SU-DHL-6 (cell line): ENCODE measurements around the gene COL6A2.

Experiments
- H2AFZ ChIP-seq: fragments of 200-600 bp; sonication (generic); 2 replicates; pipeline ENCODE4 v1.6.1; 2014; ENCODE audit warnings: low read depth, mild to moderate bottlenecking, moderate library complexity, mixed read lengths, antibody characterized with exemption, low read length; ENCODE audit not compliant: severe bottlenecking
- H3F3A ChIP-seq: fragments of 200-600 bp; shearing (Covaris generic); 2 replicates; pipeline ENCODE4 v1.6.0; 2016; ENCODE audit warnings: antibody characterized with exemption, mild to moderate bottlenecking; ENCODE audit not compliant: insufficient read depth
- H3K27ac ChIP-seq: fragments of 200-600 bp; sonication (generic); 2 replicates; pipeline ENCODE4 v1.5.1; 2016; ENCODE audit warnings: low read depth, mild to moderate bottlenecking, low read length, moderate library complexity, mixed read lengths
- H3K27me3 ChIP-seq: fragments of 200-600 bp; sonication (generic), shearing (Covaris generic); 2 replicates; pipeline ENCODE4 v1.6.0; 2014; ENCODE audit warnings: mild to moderate bottlenecking, low read length
- H3K36me3 ChIP-seq: fragments of 200-600 bp; sonication (generic); 2 replicates; pipeline ENCODE4 v1.6.1; 2014; ENCODE audit warnings: mild to moderate bottlenecking, low read length, mixed read lengths
- H3K4me2 ChIP-seq: fragments of 300-600, 200-600 bp; shearing (Covaris generic), sonication (generic); 2 replicates; pipeline ENCODE4 v1.6.0; 2014; ENCODE audit warnings: low read length, low read depth, mild to moderate bottlenecking; ENCODE audit not compliant: poor library complexity, severe bottlenecking
- H3K4me3 ChIP-seq: fragments of 200-600 bp; sonication (generic); 2 replicates; pipeline ENCODE4 v1.5.1; 2014; ENCODE audit warnings: antibody characterized with exemption, low read length, mild to moderate bottlenecking, mixed read lengths; ENCODE audit not compliant: insufficient read depth, poor library complexity, severe bottlenecking
- H3K79me2 ChIP-seq: fragments of 200-600 bp; sonication (generic); 2 replicates; pipeline ENCODE4 v1.6.1; 2014; ENCODE audit warnings: mild to moderate bottlenecking, low read length, moderate library complexity; ENCODE audit not compliant: insufficient read depth
- H3K9ac ChIP-seq: fragments of 200-600 bp; sonication (generic); 2 replicates; pipeline ENCODE4 v1.7.0; 2014; ENCODE audit warnings: mild to moderate bottlenecking, low read length
- H3K9me2 ChIP-seq: fragments of 200-600 bp; sonication (generic); replicated peaks from 2 replicates; pipeline ENCODE4 v1.6.1; 2014; ENCODE audit warnings: low read length; ENCODE audit not compliant: insufficient read depth
- H3K9me3 ChIP-seq: fragments of 200-600 bp; sonication (generic); 2 replicates; pipeline ENCODE4 v1.6.1; 2014; ENCODE audit warnings: low read length, mixed read lengths; ENCODE audit not compliant: insufficient read depth
- H4K20me1 ChIP-seq: fragments of 200-600 bp; sonication (generic); 2 replicates; pipeline ENCODE4 v1.6.1; 2014; ENCODE audit warnings: low read depth, mild to moderate bottlenecking, antibody characterized with exemption, low read length, moderate library complexity, mixed read lengths
- EZH2phosphoT487 ChIP-seq: fragments of 200-600 bp; sonication (generic), shearing (Covaris generic); conservative IDR thresholded peaks from 2 replicates; pipeline ENCODE4 v1.6.1; 2018; ENCODE audit warnings: mild to moderate bottlenecking, antibody characterized with exemption, low read length, moderate library complexity, mixed read lengths
- TF ChIP-seq, protein P1 (sequence below): fragments of 200-600 bp; sonication (generic); IDR thresholded peaks from one replicate; pipeline ENCODE4 v1.5.1; 2017; ENCODE audit warnings: antibody characterized with exemption, mild to moderate bottlenecking, low read length, moderate library complexity; ENCODE audit not compliant: insufficient read depth, poor library complexity, severe bottlenecking

COL6A2 gene

DNA sequence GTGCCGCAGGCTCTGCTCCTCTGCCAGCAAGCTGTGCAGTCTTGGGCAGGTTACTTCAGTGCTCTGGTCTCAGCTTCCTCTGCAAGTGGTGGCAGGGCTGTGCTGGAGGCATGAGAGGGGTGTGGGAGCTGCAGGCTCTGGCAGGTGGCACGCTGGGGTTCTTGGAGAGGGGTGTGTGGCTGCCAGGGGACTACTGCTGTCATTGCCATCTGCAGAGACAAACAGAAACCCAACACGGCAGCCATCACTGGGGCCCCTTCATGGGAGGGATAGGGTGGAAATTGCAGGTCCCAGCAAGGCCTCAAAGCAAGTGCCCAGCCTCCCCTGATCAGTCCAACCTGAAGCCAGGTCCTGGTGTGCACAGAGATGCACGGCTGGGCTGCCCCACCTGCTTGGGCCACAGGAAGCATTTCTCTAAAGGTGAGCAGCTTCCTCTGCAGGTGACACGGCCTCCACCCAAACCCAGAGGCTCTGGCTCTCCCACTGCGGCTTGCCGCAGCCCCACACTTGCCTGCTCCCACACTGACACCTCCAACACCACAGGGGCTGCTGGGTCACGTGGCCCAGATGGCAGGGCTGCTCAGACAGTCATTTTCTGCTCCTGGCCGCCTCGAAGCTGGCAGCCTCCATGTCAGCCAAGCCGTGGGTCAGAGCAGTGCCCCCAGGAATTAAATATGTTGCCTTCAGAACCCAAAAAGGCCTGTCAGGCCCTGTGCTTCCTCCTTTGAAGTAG, 4.1 kb upstream of the COL6A2 start:
- no peak overlapping the region for H3K4me2 ChIP-seq
- H4K20me1 ChIP-seq = no peaks in the 10 kb centered on the region
- H3K9me3 ChIP-seq = no peaks in the 10 kb centered on the region
- no peaks in the 10 kb centered on the region for H3K36me3 ChIP-seq
- no peaks in the 10 kb centered on the region for H3K79me2 ChIP-seq
- H3K27me3 ChIP-seq = no peaks in the 10 kb centered on the region
- H3K9ac ChIP-seq = no peak overlapping the region
- H3K9me2 ChIP-seq = no peaks in the 10 kb centered on the region
- H3K27ac ChIP-seq = no peak overlapping the region
- no peak for TF ChIP-seq EZH2phosphoT487
- TF ChIP-seq, protein P1, sequence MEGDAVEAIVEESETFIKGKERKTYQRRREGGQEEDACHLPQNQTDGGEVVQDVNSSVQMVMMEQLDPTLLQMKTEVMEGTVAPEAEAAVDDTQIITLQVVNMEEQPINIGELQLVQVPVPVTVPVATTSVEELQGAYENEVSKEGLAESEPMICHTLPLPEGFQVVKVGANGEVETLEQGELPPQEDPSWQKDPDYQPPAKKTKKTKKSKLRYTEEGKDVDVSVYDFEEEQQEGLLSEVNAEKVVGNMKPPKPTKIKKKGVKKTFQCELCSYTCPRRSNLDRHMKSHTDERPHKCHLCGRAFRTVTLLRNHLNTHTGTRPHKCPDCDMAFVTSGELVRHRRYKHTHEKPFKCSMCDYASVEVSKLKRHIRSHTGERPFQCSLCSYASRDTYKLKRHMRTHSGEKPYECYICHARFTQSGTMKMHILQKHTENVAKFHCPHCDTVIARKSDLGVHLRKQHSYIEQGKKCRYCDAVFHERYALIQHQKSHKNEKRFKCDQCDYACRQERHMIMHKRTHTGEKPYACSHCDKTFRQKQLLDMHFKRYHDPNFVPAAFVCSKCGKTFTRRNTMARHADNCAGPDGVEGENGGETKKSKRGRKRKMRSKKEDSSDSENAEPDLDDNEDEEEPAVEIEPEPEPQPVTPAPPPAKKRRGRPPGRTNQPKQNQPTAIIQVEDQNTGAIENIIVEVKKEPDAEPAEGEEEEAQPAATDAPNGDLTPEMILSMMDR = no peak
- no peak overlapping the region for H2AFZ ChIP-seq
- no peaks in the 10 kb centered on the region for H3F3A ChIP-seq
- H3K4me3 ChIP-seq = no peak overlapping the region

DNA sequence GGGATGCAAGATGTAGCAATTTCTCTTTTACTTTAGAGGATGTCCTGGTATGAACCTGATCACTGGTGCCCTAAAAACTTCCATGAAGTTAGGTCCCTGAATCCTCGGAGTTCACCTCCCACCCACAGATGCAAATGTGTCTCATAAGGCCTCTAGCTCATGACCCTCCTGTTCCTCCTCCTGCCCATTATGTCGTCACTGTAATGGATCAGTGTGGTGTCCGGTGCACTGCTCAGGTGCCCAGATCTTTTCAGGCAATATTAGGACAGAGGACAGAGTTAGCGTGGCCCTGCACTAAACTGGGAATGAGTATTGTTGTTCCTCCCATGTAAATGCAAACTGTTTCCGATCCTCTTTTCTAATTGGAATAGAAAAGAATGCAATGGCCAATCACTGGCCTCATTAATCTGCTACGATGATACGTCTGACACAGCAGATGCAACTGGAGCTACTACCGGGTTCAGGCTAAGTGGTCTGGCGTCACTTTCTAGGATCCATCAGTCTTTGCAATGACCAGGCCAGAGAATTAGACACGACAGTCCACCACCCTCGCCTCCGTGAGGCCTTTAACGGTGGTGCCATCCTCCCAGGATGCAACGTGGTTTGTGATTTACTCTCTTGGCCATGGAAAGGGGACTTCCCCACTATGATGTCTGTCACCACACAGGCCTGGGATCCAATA, 3.4 kb upstream of the COL6A2 start:
- Histone ChIP-seq H4K20me1 (no peaks in the 10 kb centered on the region), H2AFZ (no peak overlapping the region), H3K4me3 (no peak overlapping the region), H3K27me3 (no peaks in the 10 kb centered on the region), H3K36me3 (no peaks in the 10 kb centered on the region), H3K4me2 (no peak overlapping the region), H3K27ac (no peak overlapping the region), H3K9ac (no peak overlapping the region), H3F3A (no peaks in the 10 kb centered on the region), H3K9me2 (no peaks in the 10 kb centered on the region), H3K9me3 (no peaks in the 10 kb centered on the region), H3K79me2 (no peaks in the 10 kb centered on the region)
- TF ChIP-seq, protein P1 = no peak
- no peak for TF ChIP-seq EZH2phosphoT487

DNA sequence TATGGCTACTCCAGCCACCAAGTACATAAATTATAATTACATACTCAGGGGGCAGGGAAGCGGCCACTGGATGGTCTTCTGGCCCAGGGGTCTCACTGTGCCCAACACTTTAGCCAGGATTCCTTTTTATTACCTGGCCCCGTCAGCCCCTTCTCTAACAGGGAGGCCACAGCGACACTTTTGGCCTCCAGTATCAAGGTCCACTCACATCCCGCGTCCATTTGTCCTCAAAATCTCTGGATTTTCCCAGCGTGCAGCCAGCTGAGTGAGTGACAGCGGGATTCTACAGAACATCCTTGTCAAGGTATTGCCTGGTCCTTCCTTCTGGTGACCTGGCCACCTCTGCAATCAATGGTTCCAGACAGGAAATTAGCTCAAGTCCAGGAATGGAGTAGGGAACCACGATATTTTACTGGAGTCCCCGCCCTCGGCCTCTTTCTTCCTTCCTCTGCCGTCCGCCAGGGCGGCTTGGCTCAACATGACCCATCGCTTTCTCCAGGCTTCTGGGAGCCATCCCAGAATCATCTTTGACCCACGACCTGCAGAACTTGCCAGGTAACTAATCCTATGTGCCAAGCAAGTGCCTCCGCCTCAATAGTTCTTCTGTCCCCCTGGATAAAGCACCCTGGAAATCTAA, 2.7 kb upstream of the COL6A2 start:
- Histone ChIP-seq H3K9me2 (no peaks in the 10 kb centered on the region), H3K4me2 (no peak overlapping the region)

More for the DNA sequence above, 2.7 kb upstream of the COL6A2 start:
- Histone ChIP-seq H3K4me3 (no peak overlapping the region), H3K79me2 (no peaks in the 10 kb centered on the region), H3K9ac (no peak overlapping the region), H3K27me3 (no peaks in the 10 kb centered on the region), H4K20me1 (no peaks in the 10 kb centered on the region), H3K36me3 (no peaks in the 10 kb centered on the region), H3K27ac (no peak overlapping the region), H3F3A (no peaks in the 10 kb centered on the region), H3K9me3 (no peaks in the 10 kb centered on the region), H2AFZ (no peak overlapping the region)
- no peak for TF ChIP-seq EZH2phosphoT487
- TF ChIP-seq, protein P1 = no peak
